Activated gamma-delta T cell (primary cell): ENCODE measurements around the gene NFYC.

ENCODE experiments used
- DNase-seq: peaks from one replicate; lab custom pipeline; 2025; lab: John Stamatoyannopoulos, UW

The NFYC gene

DNA sequence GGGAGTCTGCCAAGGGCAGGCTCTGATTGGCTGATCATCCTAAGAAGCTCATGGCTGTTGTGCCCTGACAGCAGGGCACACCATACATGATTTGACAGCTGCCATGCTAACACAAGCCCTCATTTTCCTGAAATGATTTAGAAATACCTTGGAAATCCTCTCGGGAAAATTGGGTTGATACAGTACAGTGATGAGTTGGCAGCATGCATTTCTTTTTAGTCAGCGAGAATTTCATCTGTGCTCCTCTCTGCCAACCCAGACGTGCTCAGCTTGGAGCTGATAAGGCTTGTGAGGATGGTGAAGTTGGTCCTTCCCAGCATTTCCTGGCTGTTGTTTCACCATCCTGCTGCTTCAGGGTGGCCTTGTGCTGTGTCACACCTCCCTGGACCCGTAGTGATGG lies 69.5 kb downstream of the NFYC start:
- DNase-seq: no peak

DNA sequence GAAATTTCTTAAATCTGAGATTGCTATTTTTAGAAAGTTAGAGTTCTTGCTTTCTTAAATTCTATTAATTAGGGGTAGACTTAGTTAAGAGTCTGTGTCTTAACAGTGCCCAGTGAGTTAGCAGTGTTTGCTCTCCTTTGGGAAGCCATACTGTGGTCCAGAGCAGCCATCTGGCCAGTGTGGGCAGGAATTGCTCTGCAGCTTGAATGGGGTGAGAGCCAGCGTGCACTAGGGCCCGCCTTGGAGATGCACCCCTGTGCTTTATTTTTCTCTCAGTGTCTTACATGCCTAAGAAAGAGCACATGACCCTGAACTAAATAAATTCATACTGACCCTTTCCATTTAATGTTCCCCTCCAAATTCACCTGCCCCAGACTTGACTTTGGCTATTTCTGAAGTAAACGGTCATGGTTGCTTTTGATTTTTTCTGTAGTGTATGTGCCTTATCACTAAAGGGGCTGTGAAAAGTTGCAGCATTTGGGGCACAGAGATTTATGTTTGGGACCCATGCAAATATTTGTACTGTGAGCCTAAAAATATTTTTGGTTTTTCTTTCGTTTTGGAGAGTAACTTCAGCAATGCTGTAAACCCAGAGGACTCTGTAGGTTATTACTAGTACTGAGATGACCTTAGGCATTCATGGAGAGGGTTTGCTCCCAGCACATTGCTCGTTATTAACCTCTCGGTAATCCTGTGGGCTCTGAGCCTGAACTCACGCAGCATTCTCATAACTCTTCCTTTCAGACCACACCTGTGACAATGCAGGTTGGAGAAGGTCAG lies 70.8 kb downstream of the NFYC start:
- no peak for DNase-seq

DNA sequence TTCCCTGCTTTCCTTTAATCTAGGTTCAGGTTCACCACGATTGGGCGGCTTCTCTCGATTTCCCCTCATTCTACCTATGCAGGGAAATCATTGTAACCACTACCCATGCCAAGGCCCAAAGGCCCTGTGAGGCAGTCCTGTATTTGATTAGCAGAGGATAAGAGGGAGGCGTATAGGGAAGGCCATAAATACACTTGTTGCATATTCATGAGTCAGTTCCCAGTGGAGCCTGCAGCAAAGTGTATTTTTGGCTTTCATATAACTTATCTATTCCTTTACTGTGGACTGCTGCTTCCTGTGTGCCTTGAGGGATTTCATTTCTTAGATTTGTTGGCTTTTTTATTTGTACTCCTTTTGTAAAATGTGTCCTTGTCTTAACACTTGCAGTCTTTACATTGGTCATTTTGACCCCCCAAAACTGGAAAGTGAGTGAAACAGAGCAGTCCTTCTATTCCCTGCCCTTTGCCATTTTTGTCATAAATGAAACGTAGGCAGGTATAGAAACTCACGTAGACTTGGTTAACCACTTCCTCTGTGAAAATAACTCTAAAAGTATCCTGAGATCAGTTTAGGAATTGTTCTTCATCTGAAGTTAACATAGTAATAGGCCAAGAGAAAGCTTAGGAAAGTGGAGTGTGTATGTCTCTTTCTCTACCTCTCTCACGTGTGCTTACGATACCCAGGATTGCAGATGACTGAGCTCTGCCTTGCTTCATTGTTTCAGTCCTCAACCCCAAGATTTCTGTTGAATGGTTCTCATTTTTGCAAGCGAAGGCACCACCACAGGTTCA lies 72.4 kb downstream of the NFYC start:
- no peak for DNase-seq

DNA sequence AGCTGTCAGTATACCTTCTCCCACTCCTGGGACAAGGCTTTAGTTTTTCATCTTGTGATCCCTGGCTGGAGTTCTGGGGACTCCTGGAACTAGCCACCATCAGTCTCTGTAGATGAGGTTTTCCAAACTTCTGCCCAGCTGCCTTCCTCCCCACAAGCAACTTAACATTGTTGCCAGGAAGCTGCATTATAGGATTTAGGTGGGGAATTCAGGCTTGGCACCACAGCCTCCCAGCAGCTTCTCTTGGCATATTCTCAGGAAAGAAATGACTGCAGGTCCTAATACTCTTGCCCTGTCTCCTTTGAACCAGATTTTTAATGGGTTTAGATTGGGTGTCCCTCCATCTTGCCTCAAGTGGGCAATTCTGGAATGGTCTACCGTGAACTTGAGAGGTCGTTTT lies 73.5 kb downstream of the NFYC start:
- DNase-seq: no peak

DNA sequence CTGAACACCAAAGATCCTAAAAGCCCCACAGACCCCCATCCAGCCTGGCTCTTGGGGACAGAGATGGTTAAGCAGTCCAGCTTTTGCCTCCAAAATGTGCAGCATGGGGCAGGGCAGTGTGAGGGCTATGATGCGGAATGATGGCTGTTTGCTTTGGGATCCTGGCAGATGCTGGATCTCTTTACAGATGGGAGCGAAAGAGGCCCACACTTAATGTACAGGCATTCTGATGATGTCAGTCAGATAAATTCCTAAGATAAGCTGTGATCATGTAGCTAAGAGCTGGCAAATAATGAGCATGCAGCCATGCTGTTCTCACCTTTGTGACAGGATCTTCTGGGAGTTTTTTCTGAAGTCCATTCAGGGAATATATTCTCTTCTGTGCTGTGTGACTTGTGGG lies 74.5 kb downstream of the NFYC start:
- DNase-seq: no peak

DNA sequence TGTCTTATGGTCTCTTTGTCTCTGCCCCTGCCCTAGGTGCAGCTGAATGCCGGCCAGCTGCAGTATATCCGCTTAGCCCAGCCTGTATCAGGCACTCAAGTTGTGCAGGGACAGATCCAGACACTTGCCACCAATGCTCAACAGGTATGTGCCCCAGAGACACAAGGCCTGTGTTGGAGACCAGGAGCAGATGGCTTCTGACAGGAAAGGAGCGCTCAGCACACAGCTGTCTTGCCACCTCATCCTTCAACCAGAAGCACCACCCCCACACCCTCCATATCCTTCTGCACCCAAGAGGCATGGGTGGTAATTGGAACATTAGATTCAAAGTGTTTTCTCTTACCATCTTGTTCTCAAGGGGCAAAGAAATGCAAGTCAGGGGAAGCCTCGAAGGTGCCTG lies 75.1 kb downstream of the NFYC start:
- DNase-seq: no peak

DNA sequence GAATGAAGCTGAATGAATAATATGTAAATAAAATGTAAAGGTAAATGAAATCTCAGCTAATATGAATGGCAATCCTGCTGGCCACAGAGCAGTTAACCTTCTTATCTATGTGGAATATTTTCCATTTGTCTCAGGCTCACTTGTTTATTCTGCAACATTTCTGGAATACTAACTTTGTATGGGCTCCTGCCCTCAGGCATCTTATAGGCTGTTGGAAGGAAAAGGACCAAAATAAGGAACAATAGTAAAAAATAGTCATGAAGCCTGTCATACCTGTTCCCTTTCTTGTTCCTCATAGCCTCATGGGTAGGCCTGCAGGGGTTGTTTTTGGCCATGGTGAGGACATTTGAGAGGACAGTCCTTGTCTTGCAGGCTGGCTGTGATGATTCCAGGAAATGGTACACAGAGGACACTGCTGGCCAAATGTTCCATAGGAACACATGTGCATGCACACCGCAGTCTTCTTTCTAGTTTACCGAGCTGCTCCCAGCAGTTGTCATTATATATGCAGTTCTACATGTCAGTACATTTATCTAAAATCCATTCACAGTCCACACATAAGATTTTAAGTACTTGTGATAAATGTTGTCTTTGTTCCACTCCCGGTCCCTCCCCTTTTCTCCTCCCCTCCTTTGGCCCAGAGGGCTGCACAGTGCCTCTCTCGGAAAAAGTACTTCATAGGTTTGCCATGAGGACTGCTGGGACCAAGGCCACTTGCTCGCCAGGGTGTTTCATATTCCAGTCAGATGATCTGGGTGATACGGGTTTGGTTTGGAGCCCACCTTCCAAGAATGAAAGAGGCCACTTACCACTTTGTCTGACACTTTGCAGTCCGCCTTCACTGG lies 76.9 kb downstream of the NFYC start:
- DNase-seq: no peak

DNA sequence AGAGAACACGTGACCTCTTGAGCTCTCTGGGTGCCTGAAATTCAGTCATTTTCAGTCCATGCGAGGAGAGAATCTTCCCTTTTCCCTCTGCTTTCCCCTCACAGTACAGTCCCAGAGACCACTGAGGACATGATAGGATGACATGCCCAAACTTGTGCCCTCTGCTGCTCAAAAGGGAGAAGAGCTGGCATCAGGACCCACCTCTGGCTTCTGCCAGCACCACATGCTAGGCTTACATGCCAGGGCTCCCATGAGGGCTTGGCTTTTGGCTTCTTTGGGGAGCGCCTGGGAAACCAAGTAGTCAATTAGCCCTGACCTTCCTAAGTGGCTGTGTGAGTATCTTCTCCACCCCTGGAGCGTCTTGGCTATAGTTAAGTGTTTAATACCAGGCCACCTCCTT lies 78.3 kb downstream of the NFYC start:
- DNase-seq: no peak

DNA sequence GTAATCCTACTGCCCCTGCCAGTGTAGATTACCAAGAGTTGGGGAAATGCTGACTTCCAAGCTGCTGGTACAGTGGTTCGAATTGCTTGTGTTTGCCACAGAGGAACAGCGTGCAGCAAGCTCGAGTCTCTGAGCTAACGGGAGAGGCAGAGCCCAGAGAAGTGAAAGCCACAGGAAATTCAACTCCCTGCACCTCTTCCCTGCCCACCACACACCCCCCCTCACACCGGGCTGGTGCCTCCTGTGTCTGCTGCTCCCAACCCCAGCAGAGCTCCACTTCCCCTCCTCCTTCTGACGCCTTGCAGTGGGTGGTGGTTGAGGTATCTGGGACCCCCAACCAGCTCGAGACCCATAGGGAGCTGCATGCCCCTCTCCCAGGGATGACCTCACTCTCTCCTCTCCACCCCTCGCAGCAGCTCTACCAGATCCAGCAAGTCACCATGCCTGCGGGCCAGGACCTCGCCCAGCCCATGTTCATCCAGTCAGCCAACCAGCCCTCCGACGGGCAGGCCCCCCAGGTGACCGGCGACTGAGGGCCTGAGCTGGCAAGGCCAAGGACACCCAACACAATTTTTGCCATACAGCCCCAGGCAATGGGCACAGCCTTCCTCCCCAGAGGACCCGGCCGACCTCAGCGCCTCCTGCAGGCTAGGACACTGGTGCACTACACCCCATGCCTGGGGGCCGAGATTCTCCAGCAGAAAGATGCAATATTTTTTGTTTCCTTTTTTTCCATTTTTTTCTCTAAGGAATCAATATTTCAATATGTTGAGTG lies 79.0 kb downstream of the NFYC start:
- no peak for DNase-seq

DNA sequence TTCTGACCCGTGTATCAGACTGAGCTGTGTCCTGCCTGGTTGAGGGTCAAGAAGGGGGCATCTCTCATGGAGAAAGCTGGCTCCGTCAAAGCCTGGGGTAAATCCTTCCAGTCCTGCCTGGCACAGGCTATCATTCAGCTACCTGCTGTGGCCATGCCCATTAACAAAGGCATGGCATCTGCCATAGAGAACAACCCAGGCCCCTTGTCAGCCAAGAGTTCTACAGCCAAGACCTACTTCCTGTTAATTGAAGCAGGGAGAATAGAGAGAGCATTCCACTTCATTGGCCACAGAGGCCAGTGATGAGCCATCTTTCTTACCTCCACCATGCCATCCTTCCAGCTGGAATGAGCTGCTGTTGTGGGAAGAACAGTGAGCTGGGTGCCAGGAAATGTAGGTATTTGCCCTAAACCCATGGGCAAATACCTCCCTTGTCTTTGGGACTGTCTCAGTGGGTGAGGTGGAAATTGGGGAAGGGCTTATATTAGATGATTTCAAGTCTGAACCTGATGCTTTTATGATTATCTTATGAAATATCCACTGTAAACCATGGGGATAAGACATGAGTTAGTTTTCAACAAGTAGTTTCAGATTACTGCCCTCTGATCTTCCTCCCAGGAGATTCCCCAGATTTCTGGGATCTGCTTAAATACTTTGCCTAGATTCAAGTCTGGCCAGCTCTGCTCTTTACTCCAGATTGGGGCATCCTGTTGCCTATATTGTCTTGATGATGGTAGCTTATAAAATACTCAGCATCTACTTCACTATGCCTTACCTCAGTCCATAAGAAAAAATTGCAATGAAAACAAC lies 80.8 kb downstream of the NFYC start:
- no peak for DNase-seq

DNA sequence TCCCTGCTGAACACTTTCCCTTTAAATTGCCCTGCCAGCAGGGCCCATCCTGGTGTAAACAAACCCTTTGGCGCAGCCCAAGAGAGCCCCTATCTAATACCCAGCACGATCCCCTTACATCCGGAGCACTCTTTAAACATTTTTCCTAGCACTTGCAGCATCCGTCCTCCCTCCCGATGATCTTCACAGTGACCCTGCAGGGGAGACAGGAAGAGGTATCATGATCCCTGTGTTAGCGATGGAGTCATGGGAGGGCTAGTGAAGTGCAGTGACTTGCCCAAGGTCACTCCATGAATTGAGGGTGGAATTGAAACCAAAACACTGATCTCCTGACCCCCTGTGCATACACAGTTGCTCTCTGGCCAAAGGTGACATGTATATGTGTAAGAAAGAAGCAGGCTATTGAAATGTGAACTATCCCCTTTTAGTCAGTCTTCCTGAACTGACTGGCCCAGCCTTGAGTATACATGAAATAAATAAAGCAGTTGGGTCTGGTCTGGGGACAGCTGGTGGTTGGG lies 82.3 kb downstream of the NFYC start:
- DNase-seq: no peak

DNA sequence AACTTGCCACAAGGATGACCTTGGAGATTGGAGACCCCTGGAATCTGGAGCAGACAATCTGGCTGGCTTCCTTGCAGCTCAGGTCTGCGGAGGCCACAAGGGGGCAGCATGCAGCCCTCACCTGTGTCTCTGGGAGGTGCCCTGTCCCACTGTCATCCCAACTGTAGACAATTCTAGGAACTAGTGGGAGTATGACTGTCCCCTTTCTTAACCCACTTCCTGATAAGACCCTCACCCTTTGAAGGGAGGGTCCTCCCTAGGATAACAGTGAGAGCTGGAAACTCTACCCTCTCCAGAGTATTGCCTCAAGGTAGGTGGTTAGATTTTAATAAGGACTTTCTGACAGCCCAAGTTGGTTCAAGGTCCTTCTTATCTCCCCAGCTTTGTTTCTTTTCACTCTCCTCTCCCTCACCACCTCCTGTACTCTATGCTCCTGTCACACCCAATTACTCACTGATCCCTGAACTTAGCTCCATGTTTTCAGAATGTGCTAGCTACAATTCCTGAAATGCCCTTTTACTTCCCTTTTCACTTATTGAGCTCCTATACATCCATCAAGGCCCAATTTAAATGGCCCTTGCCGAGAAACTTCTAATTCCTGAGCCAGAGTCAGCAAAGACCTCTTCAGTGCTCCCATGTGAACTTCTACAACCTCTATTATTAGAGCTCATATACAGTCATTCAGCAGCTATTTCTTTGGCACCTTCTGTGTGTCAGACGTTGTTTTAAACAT lies 82.9 kb downstream of the NFYC start:
- DNase-seq: no peak

DNA sequence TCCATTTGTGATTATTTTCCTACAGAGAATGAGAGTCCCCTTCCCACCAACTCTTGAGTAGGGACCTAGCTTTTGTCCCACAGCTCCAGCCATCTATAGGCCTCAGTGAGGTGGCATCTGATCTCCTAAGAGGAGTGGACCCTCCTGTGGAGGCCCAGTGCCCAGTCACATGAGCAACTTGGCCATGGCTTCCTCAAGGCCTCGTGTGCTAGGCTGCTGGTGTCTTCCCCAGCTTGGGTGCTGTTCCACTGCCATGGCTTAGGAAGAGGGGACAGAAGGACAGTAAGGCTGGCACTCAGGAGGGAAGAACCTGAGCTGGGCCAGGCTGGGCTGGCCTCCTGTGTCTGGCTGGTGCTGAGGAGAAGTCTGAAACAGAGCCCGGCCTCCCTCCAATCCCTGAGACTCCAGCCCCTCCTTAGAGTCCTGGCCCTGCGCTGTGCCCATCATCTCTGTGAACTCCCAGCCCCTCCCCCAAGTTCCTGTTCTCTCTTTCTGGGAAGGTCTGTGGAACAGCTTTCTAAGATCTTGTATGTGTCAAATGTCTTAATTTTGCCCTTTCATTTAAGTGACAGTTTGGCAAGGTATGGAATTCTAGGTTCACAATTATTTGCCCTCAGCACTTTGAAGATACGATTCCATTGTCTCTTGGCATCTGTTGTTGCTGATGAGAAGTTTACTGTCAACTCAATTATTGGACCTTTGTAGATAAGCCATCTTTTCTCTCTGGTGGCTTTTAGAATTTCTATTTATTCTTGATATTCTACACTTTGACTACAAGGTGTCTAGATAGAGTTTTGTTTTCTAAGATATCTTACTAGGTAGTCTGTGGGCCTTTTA lies 85.0 kb downstream of the NFYC start:
- no peak for DNase-seq

DNA sequence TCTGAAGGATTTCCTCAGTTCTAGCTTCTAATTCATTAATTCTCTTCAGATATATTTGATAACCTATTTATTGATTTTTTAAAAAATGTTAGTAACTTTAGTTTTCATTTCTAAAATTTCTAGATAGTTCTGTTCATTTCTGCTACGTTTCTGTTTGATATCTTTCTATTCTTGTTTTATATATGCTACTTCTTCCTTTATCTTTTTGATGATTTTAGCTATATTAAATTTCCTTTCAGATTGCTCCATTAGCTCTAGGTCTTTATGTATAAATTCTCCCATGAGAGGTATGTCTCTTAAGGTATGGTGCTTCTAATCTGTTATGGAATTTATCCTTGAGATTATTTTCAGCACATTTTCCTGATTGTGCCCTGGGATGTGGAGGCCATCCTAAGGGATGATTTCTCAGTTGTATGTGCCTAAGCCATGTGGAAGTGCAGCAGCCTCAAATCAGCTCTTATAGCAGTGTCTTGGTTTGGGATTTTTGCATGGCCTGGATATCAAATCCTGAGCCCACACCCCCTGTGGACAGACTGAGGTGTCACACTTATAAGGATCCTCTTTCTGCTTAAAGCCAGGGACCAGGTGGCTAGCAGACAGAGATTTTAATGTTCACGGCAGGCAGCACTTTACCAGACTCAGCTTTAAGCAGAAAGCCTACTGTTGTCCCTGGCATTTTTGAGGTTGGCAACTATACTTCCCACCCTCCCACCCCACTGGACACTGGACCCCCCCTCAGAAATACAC lies 85.9 kb downstream of the NFYC start:
- DNase-seq: no peak

DNA sequence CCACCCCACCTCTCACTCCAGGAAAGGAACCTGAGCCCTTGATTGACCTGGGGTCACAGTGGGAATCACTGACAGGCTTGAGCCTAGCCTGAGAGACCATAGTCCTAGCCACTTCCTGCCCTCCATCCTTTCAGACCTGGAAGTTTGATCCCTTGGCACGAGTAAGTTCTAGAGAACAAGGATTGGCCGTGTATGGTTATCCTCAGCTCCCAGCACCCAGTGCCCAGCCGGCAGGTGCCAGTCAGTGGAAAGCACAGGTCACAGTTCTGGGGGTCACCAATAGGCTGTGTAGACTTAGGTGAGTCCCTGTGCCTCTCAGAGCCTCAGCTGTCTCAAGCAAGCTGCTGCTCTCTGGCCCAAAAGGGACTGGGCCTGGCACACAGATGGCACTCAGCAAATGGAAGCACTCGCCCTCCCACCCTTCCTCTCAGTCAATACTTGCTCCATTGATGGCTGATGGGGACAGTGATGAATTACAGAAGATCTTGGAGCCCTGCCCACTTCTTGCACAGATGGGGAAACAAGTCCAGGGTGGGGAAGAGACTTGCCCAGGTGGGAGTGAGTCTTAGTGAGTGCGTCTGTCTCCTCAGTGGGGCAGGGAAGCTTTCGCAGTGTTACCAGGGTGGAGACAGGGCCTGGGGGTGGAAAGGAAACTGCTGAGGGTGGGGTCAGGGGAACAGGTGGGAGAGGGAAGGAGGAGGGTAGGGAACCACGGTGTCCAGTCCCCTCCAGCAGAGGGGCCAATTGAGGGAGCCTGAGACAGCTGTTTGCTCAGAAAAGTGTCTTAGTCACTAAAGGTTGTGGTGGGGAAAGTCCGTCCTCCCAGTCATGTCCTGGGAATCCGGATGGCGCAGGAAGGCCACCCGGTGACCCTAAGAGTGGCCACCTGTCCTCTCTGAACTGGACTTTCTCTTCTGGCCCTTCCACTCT lies 89.4 kb downstream of the NFYC start:
- DNase-seq: no peak

DNA sequence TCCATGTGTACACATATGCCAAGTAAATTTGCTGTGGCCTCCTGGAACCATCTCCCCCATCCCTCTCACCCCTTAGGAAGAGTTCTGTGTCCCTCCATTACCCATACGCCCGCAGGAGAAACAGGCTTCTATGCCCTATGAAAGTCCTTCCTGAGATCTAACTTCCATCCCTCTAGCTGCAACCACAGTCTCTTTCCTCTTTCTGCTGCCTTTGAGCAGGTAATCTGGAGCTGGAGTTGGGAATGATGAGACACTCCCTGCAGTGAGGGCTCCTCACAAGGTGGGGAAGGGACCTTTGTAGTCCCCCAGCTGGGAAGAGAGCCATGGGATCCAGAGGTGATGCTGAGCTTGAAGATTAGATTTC lies 90.1 kb downstream of the NFYC start:
- DNase-seq: no peak

DNA sequence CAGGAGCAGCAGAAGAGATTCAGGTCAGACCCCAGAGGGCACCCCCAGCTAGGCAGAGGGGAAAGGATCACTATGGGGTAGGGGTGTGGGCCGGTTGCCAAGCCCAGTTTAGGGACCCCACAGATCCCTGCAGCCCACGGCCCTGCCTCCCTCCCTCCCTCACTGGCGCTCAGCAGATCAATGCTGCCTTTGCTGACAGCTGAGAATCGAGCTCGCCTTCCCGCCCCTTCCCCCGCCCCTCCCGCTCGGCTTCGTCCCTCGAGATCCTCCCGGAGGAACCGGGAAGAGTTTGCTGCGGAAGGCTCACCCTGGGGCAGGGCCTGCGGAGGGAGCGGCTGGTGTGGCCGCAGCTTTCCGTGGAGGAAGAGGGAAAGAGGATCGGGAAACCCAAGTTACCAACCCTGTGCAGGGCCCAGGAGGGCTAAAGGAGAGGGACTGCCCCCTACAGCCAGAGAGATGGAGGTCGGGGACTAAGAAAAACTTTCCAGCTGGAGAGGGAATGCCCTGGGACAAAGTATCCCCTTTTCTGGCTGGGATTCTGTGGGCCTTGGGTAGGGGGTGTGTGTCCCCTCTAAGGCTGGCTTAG lies 91.0 kb downstream of the NFYC start:
- no peak for DNase-seq
